ENCODE measurements around the gene SLC4A8. TPM values are rescaled to one million over a fixed set of nuclear protein-coding genes. Genes with fewer than 3 reads are reported as not detected.

Gene SLC4A8
- total and polyA plus RNA-seq, 11 donors, result 0.07 to 3.6 (median 0.51) TPM

GRCh38 chr12:51549637-51550036 lies 125.0 kb downstream of the SLC4A8 start:
- Histone ChIP-seq H3K27me3 (peaks cover 0 to 19% (median 4%) of the 10 kb centered on the region in 9 donors), H3K4me1 (no peaks in the 10 kb centered on the region), H3K27ac (no peak overlapping the region), H3K4me3 (no peak overlapping the region), H3K9me3 (peaks cover 0 to 8% (median 0%) of the 10 kb centered on the region in 12 donors), H3K36me3 (no peaks in the 10 kb centered on the region)
- DNase-seq, result no peak
- ATAC-seq, result no peak
- 85 to 88% (median 87%) methylated on average over 8 of the region's 8 CpGs for WGBS, 4 donors
- TF ChIP-seq POLR2A (IDR thresholded peaks at IDR 0.05), result no peak
- TF ChIP-seq, protein P1, sequence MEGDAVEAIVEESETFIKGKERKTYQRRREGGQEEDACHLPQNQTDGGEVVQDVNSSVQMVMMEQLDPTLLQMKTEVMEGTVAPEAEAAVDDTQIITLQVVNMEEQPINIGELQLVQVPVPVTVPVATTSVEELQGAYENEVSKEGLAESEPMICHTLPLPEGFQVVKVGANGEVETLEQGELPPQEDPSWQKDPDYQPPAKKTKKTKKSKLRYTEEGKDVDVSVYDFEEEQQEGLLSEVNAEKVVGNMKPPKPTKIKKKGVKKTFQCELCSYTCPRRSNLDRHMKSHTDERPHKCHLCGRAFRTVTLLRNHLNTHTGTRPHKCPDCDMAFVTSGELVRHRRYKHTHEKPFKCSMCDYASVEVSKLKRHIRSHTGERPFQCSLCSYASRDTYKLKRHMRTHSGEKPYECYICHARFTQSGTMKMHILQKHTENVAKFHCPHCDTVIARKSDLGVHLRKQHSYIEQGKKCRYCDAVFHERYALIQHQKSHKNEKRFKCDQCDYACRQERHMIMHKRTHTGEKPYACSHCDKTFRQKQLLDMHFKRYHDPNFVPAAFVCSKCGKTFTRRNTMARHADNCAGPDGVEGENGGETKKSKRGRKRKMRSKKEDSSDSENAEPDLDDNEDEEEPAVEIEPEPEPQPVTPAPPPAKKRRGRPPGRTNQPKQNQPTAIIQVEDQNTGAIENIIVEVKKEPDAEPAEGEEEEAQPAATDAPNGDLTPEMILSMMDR (IDR thresholded peaks at IDR 0.05), result no peak
- intact Hi-C loops (cut with DNase I), result no loop called here

Other genes starting within 250 kb of the SLC4A8 start
- 10 to 100 TPM in 1 of 9 donors, 1 to 10 TPM in 8; 4.6 to 14.0 (median 6.8) TPM for gene POU6F1, start 206.8 kb upstream of the SLC4A8 start, total RNA-seq
- gene POU6F1, start 206.8 kb upstream of the SLC4A8 start, polyA plus RNA-seq, result 1 to 10 TPM; 4.6 to 6.4 TPM
- gene DAZAP2, start 186.0 kb upstream of the SLC4A8 start, total RNA-seq, result 100 to 1,000 TPM; 147 to 313 (median 192) TPM
- gene DAZAP2, start 186.0 kb upstream of the SLC4A8 start, polyA plus RNA-seq, result 100 to 1,000 TPM in 1 of 2 donors, 10 to 100 TPM in 1; 58.8 to 419 TPM
- 1 to 10 TPM; 2.0 to 7.4 (median 3.7) TPM for gene SMAGP, start 154.4 kb upstream of the SLC4A8 start, total RNA-seq
- gene SMAGP, start 154.4 kb upstream of the SLC4A8 start, polyA plus RNA-seq, result 1 to 10 TPM; 2.0 to 8.4 TPM
- 10 to 100 TPM in 1 of 9 donors, 1 to 10 TPM in 6, under 1 TPM in 2; 0.90 to 23.8 (median 1.8) TPM for gene BIN2, start 100.7 kb upstream of the SLC4A8 start, total RNA-seq
- 1 to 10 TPM in 1 of 2 donors, under 1 TPM in 1; 0.72 to 1.5 TPM for gene BIN2, start 100.7 kb upstream of the SLC4A8 start, polyA plus RNA-seq
- not detected for gene CELA1, start 78.2 kb upstream of the SLC4A8 start, total RNA-seq
- not detected for gene CELA1, start 78.2 kb upstream of the SLC4A8 start, polyA plus RNA-seq
- gene GALNT6, start 33.4 kb upstream of the SLC4A8 start, total RNA-seq, result 1 to 10 TPM in 5 of 9 donors, under 1 TPM in 4; 0.62 to 8.0 (median 1.1) TPM
- under 1 TPM; 0.08 to 0.71 TPM for gene GALNT6, start 33.4 kb upstream of the SLC4A8 start, polyA plus RNA-seq
- under 1 TPM; 0.17 to 0.97 (median 0.35) TPM for gene SCN8A, start 166.4 kb downstream of the SLC4A8 start, total RNA-seq
- under 1 TPM; 0.17 to 0.19 TPM for gene SCN8A, start 166.4 kb downstream of the SLC4A8 start, polyA plus RNA-seq